BLaER1 treated with 17β-estradiol and CSF1 and Interleukin-3, amounts not matched to agents 10 nM and 100 nM (cell line): ENCODE results near the gene COPE.

Experiments
- H3K27ac ChIP-seq, 11 experiments: shearing (Covaris generic); formaldehyde crosslinking; 2 replicates each; pipeline ENCODE4 v1.8.1; 2022
- H3K27me3 ChIP-seq, 11 experiments: shearing (Covaris generic); formaldehyde crosslinking; 2 replicates each; pipeline ENCODE4 v1.8.1; 2022
- H3K36me3 ChIP-seq, 11 experiments: shearing (Covaris generic); formaldehyde crosslinking; 2 replicates each; pipeline ENCODE4 v1.8.1; 2022
- H3K4me1 ChIP-seq, 10 experiments: shearing (Covaris generic); formaldehyde crosslinking; 2 replicates each; pipeline ENCODE4 v1.8.1; 2022
- H3K4me2 ChIP-seq, 11 experiments: shearing (Covaris generic); formaldehyde crosslinking; 2 replicates each; pipeline ENCODE4 v1.8.1; 2022
- H3K4me3 ChIP-seq, 10 experiments: shearing (Covaris generic); formaldehyde crosslinking; 2 replicates each; pipeline ENCODE4 v1.8.1; 2022
- H3K9ac ChIP-seq, 11 experiments: shearing (Covaris generic); formaldehyde crosslinking; 2 replicates each; pipeline ENCODE4 v1.8.1; 2022
- H3K9me3 ChIP-seq, 11 experiments: shearing (Covaris generic); formaldehyde crosslinking; replicated peaks in 1 of 11; 2 replicates each; pipeline ENCODE4 v1.8.1; 2022
- H4K20me1 ChIP-seq, 11 experiments: shearing (Covaris generic); formaldehyde crosslinking; 2 replicates each; pipeline ENCODE4 v1.8.1; 2022
- Cebpa-rat ChIP-seq, 11 experiments: shearing (Covaris generic); IDR thresholded peaks; 2 replicates each; pipeline ENCODE4 v1.8.1; 2022

Gene COPE

DNA sequence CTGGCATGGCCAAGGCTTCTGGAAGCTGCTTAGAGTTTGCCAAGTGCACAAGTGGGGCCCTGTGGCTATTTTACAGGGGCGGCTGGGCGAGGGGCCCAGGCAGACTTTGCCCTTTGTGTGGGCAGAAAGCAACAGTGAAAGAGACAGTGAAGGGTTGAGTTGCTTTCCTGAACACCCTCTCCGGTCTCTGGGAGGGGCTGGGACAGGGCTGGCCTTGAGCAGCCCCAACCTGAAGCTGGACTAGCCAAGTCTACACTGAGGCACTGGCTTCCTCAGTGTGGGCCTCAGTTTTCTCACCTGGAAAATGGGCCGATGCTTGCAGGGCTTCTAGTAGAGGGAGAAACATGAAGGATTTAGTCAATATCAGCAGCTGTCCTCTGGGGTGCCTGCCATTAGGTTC lies 24.3 kb upstream of the COPE start:
- Histone ChIP-seq H3K9ac (0 out of 22 replicates have a peak overlapping the region, but pooled peaks of 1 of the 11 experiments have one; percentile 1), H3K9me3 (no peaks in the 10 kb centered on the region), H3K4me1 (peaks cover 17 to 39% (median 22%) of the 10 kb centered on the region in 10 experiments), H3K27me3 (no peaks in the 10 kb centered on the region), H3K4me3 (no peak overlapping the region), H3K4me2 (no peak overlapping the region), H3K27ac (no peak overlapping the region), H3K36me3 (peaks cover 0 to 42% (median 5%) of the 10 kb centered on the region in 11 experiments; a peak in 12 of 22 replicates), H4K20me1 (peaks cover 0 to 13% (median 10%) of the 10 kb centered on the region in 11 experiments; a peak in 12 of 22 replicates)
- TF ChIP-seq Cebpa-rat (IDR thresholded peaks at IDR 0.05) = no peak

GRCh38 chr19:18942692-18943091 lies 23.5 kb upstream of the COPE start:
- peak overlapping the region in 2 of 11 experiments; percentile 91 to 94; a peak in 3 of 22 replicates for H3K4me2 ChIP-seq
- H3K27ac ChIP-seq = no peak overlapping the region
- H3K4me1 ChIP-seq = peaks cover 17 to 45% (median 22%) of the 10 kb centered on the region in 10 experiments
- peaks cover 7 to 45% (median 13%) of the 10 kb centered on the region in 11 experiments; a peak in 21 of 22 replicates for H3K36me3 ChIP-seq
- H3K9me3 ChIP-seq = no peaks in the 10 kb centered on the region
- H3K27me3 ChIP-seq = no peaks in the 10 kb centered on the region
- no peak for TF ChIP-seq Cebpa-rat (IDR thresholded peaks at IDR 0.05)
- H4K20me1 ChIP-seq = peaks cover 0 to 19% (median 14%) of the 10 kb centered on the region in 11 experiments; a peak in 12 of 22 replicates
- H3K9ac ChIP-seq = no peak overlapping the region
- H3K4me3 ChIP-seq = no peak overlapping the region

GRCh38 chr19:18941628-18942354 lies 22.6 kb upstream of the COPE start:
- H3K9ac ChIP-seq = peak overlapping the region in 8 of 11 experiments; percentile 36 to 71 (median 55); a peak in 14 of 22 replicates
- peak overlapping the region; percentile 16 to 68 (median 54); a peak in 16 of 22 replicates for H3K27ac ChIP-seq
- H3K4me2 ChIP-seq = peak overlapping the region; percentile 43 to 94 (median 67); a peak in 21 of 22 replicates
- TF ChIP-seq Cebpa-rat (IDR thresholded peaks at IDR 0.05) = no peak
- no peaks in the 10 kb centered on the region for H3K9me3 ChIP-seq
- peak overlapping the region in 5 of 10 experiments; percentile 40 to 63 (median 51); a peak in 11 of 20 replicates for H3K4me3 ChIP-seq
- H4K20me1 ChIP-seq = peaks cover 0 to 23% (median 17%) of the 10 kb centered on the region in 11 experiments; a peak in 12 of 22 replicates
- no peaks in the 10 kb centered on the region for H3K27me3 ChIP-seq
- H3K36me3 ChIP-seq = peaks cover 11 to 43% (median 19%) of the 10 kb centered on the region in 11 experiments; a peak in 21 of 22 replicates
- peaks cover 17 to 45% (median 22%) of the 10 kb centered on the region in 10 experiments for H3K4me1 ChIP-seq

GRCh38 chr19:18940769-18941627 lies 21.8 kb upstream of the COPE start, which contains the start of gene HOMER3:
Gene HOMER3, minus strand, starts transcription at chr19:18941217. Its CDS starts 2,235 bp downstream, at chr19:18938982.
- peak within 1 kb of the TSS; percentile 89 to 99 (median 95) for H3K4me2 ChIP-seq

DNA sequence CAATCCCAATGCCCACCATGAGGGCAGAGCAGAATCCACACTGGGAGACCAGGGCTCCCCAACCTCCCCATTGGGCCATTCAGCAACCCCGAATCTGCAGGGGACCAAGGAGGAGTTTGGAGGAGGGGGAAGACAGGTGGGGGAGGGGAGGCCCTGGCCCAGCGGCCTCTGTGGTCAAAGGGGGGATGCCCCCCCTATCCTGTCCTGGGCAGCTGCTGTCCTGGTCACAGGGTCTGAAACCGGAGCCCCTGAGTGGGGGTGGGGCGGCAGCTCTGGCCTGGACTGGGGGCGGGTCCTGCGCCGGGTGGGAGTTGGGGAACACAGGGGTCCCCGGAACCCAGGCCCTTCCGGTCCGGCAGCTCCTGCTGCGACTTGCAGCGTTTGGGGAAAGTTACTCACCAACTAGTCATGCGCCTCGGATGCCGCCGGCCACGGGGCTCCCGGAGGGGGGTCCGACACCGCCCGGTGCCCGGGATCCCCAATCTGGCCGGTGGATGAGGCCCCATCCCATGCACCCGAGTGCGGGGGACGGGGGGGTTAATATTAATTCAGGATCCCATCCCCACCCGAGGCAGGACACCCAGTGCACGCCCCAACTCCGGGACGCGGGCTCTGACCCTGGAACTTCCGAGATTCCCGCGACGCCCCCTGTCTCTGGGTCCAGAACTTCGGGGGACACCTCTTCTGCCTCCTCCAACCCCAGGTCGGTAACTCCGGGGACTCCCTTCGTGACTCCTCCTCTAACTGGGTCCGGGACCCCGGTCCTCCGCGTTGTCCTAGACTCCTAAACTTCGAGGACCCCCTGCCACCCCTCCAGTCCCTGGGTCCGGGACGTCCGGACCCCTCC lies 21.0 kb upstream of the COPE start:
- TF ChIP-seq Cebpa-rat (IDR thresholded peaks at IDR 0.05) = no peak
- H3K27me3 ChIP-seq = no peaks in the 10 kb centered on the region
- H3K4me1 ChIP-seq = peaks cover 17 to 45% (median 22%) of the 10 kb centered on the region in 10 experiments
- peaks cover 0 to 34% (median 18%) of the 10 kb centered on the region in 11 experiments; a peak in 13 of 22 replicates for H4K20me1 ChIP-seq
- H3K9ac ChIP-seq = peak overlapping the region; percentile 92 to 98 (median 96)
- H3K27ac ChIP-seq = peak overlapping the region; percentile 89 to 97 (median 93)
- peak overlapping the region; percentile 76 to 99 (median 92) for H3K4me3 ChIP-seq
- peak overlapping the region; percentile 89 to 99 (median 95) for H3K4me2 ChIP-seq
- peaks cover 27 to 46% (median 36%) of the 10 kb centered on the region in 11 experiments for H3K36me3 ChIP-seq
- no peaks in the 10 kb centered on the region for H3K9me3 ChIP-seq

More at GRCh38 chr19:18940769-18941627, 21.8 kb upstream of the COPE start, which contains the start of gene HOMER3:
- TF ChIP-seq Cebpa-rat (IDR thresholded peaks at IDR 0.05) = no peak
- H3K4me3 ChIP-seq = peak within 1 kb of the TSS; percentile 76 to 99 (median 92)
- H3K4me1 ChIP-seq = peaks cover 17 to 45% (median 22%) of the 10 kb centered on the region in 10 experiments
- peaks cover 0 to 29% (median 17%) of the 10 kb centered on the region in 11 experiments; a peak in 13 of 22 replicates for H4K20me1 ChIP-seq
- H3K9me3 ChIP-seq = no peaks in the 10 kb centered on the region
- H3K27ac ChIP-seq = peak within 1 kb of the TSS; percentile 89 to 97 (median 93)
- peak within 1 kb of the TSS; percentile 92 to 98 (median 96) for H3K9ac ChIP-seq
- H3K36me3 ChIP-seq = peaks cover 19 to 43% (median 27%) of the 10 kb centered on the region in 11 experiments
- H3K27me3 ChIP-seq = no peaks in the 10 kb centered on the region

DNA sequence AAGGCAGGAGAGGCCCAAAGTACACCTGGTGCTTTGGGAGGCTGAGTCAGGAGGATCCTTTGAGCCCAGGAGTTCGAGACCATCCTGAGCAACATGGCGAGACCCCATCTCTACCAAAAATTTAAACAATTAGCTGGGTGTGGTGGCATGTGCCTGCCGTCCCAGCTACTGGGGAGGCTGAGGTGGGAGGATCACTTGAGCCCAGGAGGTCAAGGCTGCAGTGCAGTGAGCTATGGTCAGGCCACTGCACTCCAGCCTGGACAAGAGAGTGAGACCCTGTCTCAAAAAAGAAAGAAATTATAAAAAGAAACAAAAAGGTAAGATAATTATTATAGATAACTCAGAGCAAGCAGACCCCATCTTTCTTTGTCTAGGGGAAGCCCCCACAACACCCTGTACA lies 20.0 kb upstream of the COPE start:
- Histone ChIP-seq H4K20me1 (peaks cover 0 to 44% (median 23%) of the 10 kb centered on the region in 11 experiments; a peak in 14 of 22 replicates), H3K4me2 (peak overlapping the region; percentile 89 to 99 (median 95)), H3K4me1 (peaks cover 17 to 47% (median 22%) of the 10 kb centered on the region in 10 experiments), H3K27me3 (no peaks in the 10 kb centered on the region), H3K9ac (peak overlapping the region in 10 of 11 experiments; percentile 92 to 98 (median 96); a peak in 16 of 22 replicates), H3K4me3 (peak overlapping the region; percentile 76 to 99 (median 92); a peak in 19 of 20 replicates), H3K9me3 (no peaks in the 10 kb centered on the region), H3K36me3 (peaks cover 37 to 56% (median 46%) of the 10 kb centered on the region in 11 experiments), H3K27ac (peak overlapping the region in 6 of 11 experiments; percentile 3 to 97 (median 94); a peak in 8 of 22 replicates)
- no peak for TF ChIP-seq Cebpa-rat (IDR thresholded peaks at IDR 0.05)

- no peaks in the 10 kb centered on the region for H3K9me3 ChIP-seq
- no peak overlapping the region for H3K4me3 ChIP-seq
- H4K20me1 ChIP-seq = peaks cover 18 to 88% (median 51%) of the 10 kb centered on the region in 11 experiments; a peak in 20 of 22 replicates
- peak overlapping the region in 10 of 11 experiments; percentile 22 to 70 (median 42); a peak in 16 of 22 replicates for H3K4me2 ChIP-seq
- no peaks in the 10 kb centered on the region for H3K27me3 ChIP-seq
- peaks cover 6 to 23% (median 9%) of the 10 kb centered on the region in 10 experiments; a peak in 13 of 20 replicates for H3K4me1 ChIP-seq
- TF ChIP-seq Cebpa-rat (IDR thresholded peaks at IDR 0.05) = no peak
- peak overlapping the region in 2 of 11 experiments; percentile 32 to 39; a peak in 3 of 22 replicates for H3K9ac ChIP-seq
- no peak overlapping the region for H3K27ac ChIP-seq
- H3K36me3 ChIP-seq = peaks cover 74 to 91% (median 87%) of the 10 kb centered on the region in 11 experiments
Observed at GRCh38 chr19:18933297-18933696, 14.1 kb upstream of the COPE start.
